Activated CD4-positive, alpha-beta T cell treated with anti-CD3 and anti-CD28 coated beads, Interleukin-2, Interleukin-4, amounts not matched to agents 100 ng/mL and 50 ng/mL, durations not matched to agents 16 hours and 8 hours (primary cell): ENCODE measurements around the gene CRYBG1.
"Not testable (repeated sequence)": the region's sequence is repeated elsewhere in the genome, so short reads cannot be mapped to it uniquely, and the experiment has no call there.

Source experiments
- DNase-seq: peaks from one replicate; pipeline ENCODE4 v3.0.0-alpha.2; 2020; ENCODE audit warnings: low spot score

CRYBG1 gene

GRCh38 chr6:106377061-106377540, 16.6 kb downstream of the CRYBG1 start:
- DNase-seq, result no peak

GRCh38 chr6:106379951-106380350, 19.4 kb downstream of the CRYBG1 start:
- no peak for DNase-seq

- no peak for DNase-seq
Measured at GRCh38 chr6:106380407-106380806, 19.9 kb downstream of the CRYBG1 start.

- no peak for DNase-seq
Measured at GRCh38 chr6:106381223-106381622, 20.7 kb downstream of the CRYBG1 start.

GRCh38 chr6:106381881-106382280, 21.4 kb downstream of the CRYBG1 start:
- DNase-seq, result no peak

- DNase-seq, result no peak
Measured at GRCh38 chr6:106383573-106383972, 23.1 kb downstream of the CRYBG1 start.

- DNase-seq, result no peak
Measured at GRCh38 chr6:106385530-106385929, 25.0 kb downstream of the CRYBG1 start.

GRCh38 chr6:106387875-106388274, 27.4 kb downstream of the CRYBG1 start:
- DNase-seq, result no peak

- no peak for DNase-seq
Measured at GRCh38 chr6:106390088-106390487, 29.6 kb downstream of the CRYBG1 start.

GRCh38 chr6:106396426-106397220, 36.1 kb downstream of the CRYBG1 start:
- no peak for DNase-seq

- DNase-seq, result no peak
Measured at GRCh38 chr6:106397431-106397830, 36.9 kb downstream of the CRYBG1 start.

GRCh38 chr6:106398621-106399020, 38.1 kb downstream of the CRYBG1 start:
- DNase-seq, result no peak

GRCh38 chr6:106405044-106405443, 44.5 kb downstream of the CRYBG1 start:
- DNase-seq, result not testable (repeated sequence)

GRCh38 chr6:106411056-106411455, 50.5 kb downstream of the CRYBG1 start:
- no peak for DNase-seq

GRCh38 chr6:106411643-106412200, 51.2 kb downstream of the CRYBG1 start:
- no peak for DNase-seq

GRCh38 chr6:106413016-106413415, 52.5 kb downstream of the CRYBG1 start:
- no peak for DNase-seq

- no peak for DNase-seq
Measured at GRCh38 chr6:106413722-106414121, 53.2 kb downstream of the CRYBG1 start.

GRCh38 chr6:106415921-106416320, 55.4 kb downstream of the CRYBG1 start:
- DNase-seq, result no peak

GRCh38 chr6:106417572-106418147, 57.1 kb downstream of the CRYBG1 start:
- DNase-seq, result no peak

GRCh38 chr6:106419900-106420613, 59.5 kb downstream of the CRYBG1 start:
- no peak for DNase-seq

GRCh38 chr6:106421496-106421895, 61.0 kb downstream of the CRYBG1 start:
- DNase-seq, result no peak

GRCh38 chr6:106422534-106422933, 62.0 kb downstream of the CRYBG1 start:
- no peak for DNase-seq

GRCh38 chr6:106425382-106425781, 64.9 kb downstream of the CRYBG1 start:
- no peak for DNase-seq
